H1 (cell line): Measurements from ENCODE around the gene ARID5A.

ENCODE experiments used
- CTCF ChIP-seq, 3 experiments: IDR thresholded peaks; 1 replicate in 2 of 3; 2 replicates in 1 of 3; pipeline versions ENCODE4 v1.5.1 to v1.6.1; 2011; ENCODE audit warnings: low read length in 3 of 3, mild to moderate bottlenecking in 3 of 3, inconsistent platforms in 2 of 3, low read depth in 1 of 3, moderate library complexity in 1 of 3; ENCODE audit not compliant: insufficient read depth in 1 of 3; ENCODE audit errors: control extremely low read depth in 1 of 3
- EZH2 ChIP-seq: fragments of 200-600 bp; sonication (generic); IDR thresholded peaks from 2 replicates; pipeline ENCODE4 v1.7.1; 2012; ENCODE audit warnings: low read depth, mild to moderate bottlenecking, moderate library complexity, low read length, inconsistent platforms; ENCODE audit not compliant: severe bottlenecking
- POLR2A ChIP-seq, 2 experiments: IDR thresholded peaks; 1 replicate in 1 of 2; 2 replicates in 1 of 2; pipeline ENCODE4 v1.6.1; 2011; ENCODE audit warnings: low read depth in 2 of 2, low read length in 2 of 2, mild to moderate bottlenecking in 2 of 2; ENCODE audit errors: control extremely low read depth in 1 of 2
- RXRA ChIP-seq: IDR thresholded peaks from 2 replicates; pipeline ENCODE4 v1.6.1; 2011; ENCODE audit warnings: low read depth, mild to moderate bottlenecking, low read length, moderate library complexity; ENCODE audit not compliant: insufficient read depth
- SRF ChIP-seq: IDR thresholded peaks from 2 replicates; pipeline ENCODE4 v1.6.1; 2011; ENCODE audit warnings: mild to moderate bottlenecking, low read depth, low read length, moderate library complexity
- ZNF274 ChIP-seq: IDR thresholded peaks from 2 replicates; pipeline ENCODE4 v1.7.0; 2012; ENCODE audit warnings: low read length, borderline replicate concordance; ENCODE audit errors: extremely low read depth

- no peak for TF ChIP-seq CTCF (IDR thresholded peaks at IDR 0.05; ENCODE audit: control extremely low read depth in 1 of 3, insufficient read depth in 1 of 3, low read depth in 1 of 3, low read length in 3 of 3)
- no peak for TF ChIP-seq SRF
- TF ChIP-seq POLR2A (IDR thresholded peaks at IDR 0.05; ENCODE audit: control extremely low read depth in 1 of 2, low read depth in 2 of 2, low read length in 2 of 2): no peak
- no peak for TF ChIP-seq ZNF274
- no peak for TF ChIP-seq EZH2
- TF ChIP-seq RXRA: no peak
Measured at GRCh38 chr2:96489261-96489660, 47.3 kb upstream of the ARID5A start.
